ENCODE data around the gene TAOK1. TPM values are rescaled to one million over a fixed set of nuclear protein-coding genes. Genes with fewer than 3 reads are reported as not detected.
"Not testable (repeated sequence)": the region's sequence is repeated elsewhere in the genome, so short reads cannot be mapped to it uniquely, and the experiment has no call there.

Gene TAOK1
- polyA plus RNA-seq, 1 experiment = 34.2 TPM

DNA sequence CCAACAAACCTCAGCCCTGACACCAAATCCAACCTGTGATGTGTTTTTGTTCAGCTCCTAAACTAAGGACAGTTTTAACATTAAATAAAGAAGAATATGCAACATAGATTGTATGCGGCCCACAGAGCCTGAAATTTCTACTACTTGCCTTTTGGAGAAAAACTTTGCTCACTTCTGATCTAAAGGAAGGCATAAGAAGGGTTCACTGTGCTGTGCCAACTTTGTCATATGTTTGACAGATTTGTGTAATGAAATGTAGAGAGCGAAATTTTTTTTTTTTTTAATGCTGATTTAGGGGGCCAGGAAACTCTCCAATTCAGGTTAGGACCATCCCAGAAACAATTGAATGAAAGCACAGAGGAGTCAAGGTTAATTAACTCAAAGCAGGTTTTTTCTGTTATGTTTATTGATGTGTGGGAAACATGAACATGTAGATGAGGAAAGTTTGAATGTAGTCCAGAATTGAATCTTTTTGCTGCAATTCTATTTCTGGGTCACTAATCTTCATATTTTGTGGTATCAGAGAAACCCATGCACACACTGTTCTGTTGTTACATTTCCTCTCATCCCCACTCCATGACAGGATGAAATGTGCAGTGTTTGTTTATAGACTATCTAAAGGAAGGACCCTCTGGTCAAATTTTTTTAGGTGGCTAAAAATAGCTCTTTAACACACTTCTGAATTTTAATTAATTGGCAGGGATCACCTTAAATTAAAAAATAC is 71.5 kb downstream of the TAOK1 start:
- H3K27ac ChIP-seq (ENCODE audit: low read depth, low read length) = no peak overlapping the region
- H3K9me3 ChIP-seq (ENCODE audit: control insufficient read depth, insufficient read depth, low read length) = no peaks in the 10 kb centered on the region
- POLR2A ChIA-PET = no interaction called here
- CTCF ChIA-PET = interaction anchor here (1.1 kb wide), 1 partner anchor 91 kb away, joined by 4 read pairs; no protein-coding TSS in a partner anchor
- TF ChIP-seq CTCF (IDR thresholded peaks at IDR 0.05; ENCODE audit: low read depth, low read length) = no peak
- H3K4me3 ChIP-seq (ENCODE audit: low read depth, low read length) = no peak overlapping the region
- H3K27me3 ChIP-seq (ENCODE audit: control insufficient read depth, insufficient read depth, low read length) = no peaks in the 10 kb centered on the region
- no peak for DNase-seq (ENCODE audit: low read depth, low spot score)

DNA sequence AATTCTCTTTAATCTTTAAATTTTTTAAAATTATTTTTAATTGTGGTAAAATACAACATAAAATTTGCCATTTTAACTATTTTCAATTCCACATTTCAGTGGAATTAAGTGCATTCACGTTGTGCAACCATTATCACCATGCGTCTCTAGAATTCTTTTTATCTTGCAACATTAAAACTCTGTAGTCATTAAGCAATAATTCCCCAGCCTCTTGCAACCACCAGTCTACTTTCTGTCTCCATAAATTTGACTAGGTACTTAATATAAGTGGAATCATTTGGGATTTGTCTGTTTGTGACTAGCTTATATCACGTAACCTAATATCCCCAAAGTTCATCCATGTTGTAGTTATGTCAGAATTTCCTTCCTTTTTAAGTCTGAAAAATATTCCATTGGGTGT is 79.1 kb downstream of the TAOK1 start:
- no peak for TF ChIP-seq CTCF (IDR thresholded peaks at IDR 0.05; ENCODE audit: low read depth, low read length)
- Histone ChIP-seq H3K9me3 (ENCODE audit: control insufficient read depth, insufficient read depth, low read length) (no peaks in the 10 kb centered on the region), H3K27ac (ENCODE audit: low read depth, low read length) (no peak overlapping the region), H3K27me3 (ENCODE audit: control insufficient read depth, insufficient read depth, low read length) (no peaks in the 10 kb centered on the region), H3K4me3 (ENCODE audit: low read depth, low read length) (no peak overlapping the region)
- ChIA-PET POLR2A (no interaction called here), CTCF (no interaction called here)
- DNase-seq (ENCODE audit: low read depth, low spot score) = no peak

DNA sequence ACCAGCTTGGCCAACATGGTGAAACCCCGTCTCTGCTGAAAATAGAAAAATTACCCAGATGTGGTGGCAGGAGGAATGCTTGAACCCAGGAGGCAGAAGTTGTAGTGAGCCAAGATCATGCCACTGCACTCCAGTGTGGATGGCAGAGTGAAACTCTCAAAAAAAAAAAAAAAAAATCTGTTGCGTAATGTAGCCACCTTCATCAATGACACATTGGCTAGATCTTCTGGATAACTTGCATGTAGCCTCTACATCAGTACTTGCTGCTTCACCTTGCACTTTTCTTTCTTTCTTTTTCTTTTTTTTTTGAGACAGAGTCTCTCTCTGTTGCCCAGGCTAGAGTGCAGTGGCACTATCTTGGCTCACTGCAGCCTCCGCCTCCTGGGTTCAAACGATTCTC is 83.3 kb downstream of the TAOK1 start:
- POLR2A ChIA-PET; H3K27me3 ChIP-seq (ENCODE audit: control insufficient read depth, insufficient read depth, low read length); H3K9me3 ChIP-seq (ENCODE audit: control insufficient read depth, insufficient read depth, low read length); H3K4me3 ChIP-seq (ENCODE audit: low read depth, low read length); DNase-seq (ENCODE audit: low read depth, low spot score); H3K27ac ChIP-seq (ENCODE audit: low read depth, low read length): not testable (repeated sequence)
- CTCF ChIA-PET = interaction anchor here (0.6 kb wide), 1 partner anchor 46 kb away, joined by 3 read pairs; no protein-coding TSS in a partner anchor

DNA sequence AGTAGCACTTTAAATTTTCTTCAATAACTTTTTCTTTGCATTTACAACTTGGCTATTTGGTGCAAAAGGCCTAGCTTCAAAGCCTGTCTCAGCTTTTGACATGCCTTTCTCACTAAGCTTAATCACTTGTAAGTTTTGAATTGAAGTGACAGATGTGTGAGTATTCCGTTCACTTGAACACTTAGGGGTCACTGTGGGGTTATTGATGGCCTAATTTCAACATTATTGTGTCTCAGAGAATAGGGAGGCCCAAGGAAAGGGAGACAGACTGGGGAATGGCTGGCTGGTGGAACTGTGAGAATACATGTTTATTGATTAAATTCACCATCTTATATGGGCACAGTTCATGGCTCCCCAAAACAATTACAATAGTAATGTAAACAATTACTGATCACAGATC is 84.1 kb downstream of the TAOK1 start:
- DNase-seq (ENCODE audit: low read depth, low spot score) = no peak
- ChIA-PET POLR2A (no interaction called here), CTCF (interaction anchor here (0.7 kb wide), 1 partner anchor 491 kb away, joined by 3 read pairs; no protein-coding TSS in a partner anchor)
- H3K27ac ChIP-seq (ENCODE audit: low read depth, low read length) = no peak overlapping the region
- H3K9me3 ChIP-seq (ENCODE audit: control insufficient read depth, insufficient read depth, low read length) = no peaks in the 10 kb centered on the region
- H3K4me3 ChIP-seq (ENCODE audit: low read depth, low read length) = no peak overlapping the region
- no peaks in the 10 kb centered on the region for H3K27me3 ChIP-seq (ENCODE audit: control insufficient read depth, insufficient read depth, low read length)
- TF ChIP-seq CTCF (IDR thresholded peaks at IDR 0.05; ENCODE audit: low read depth, low read length) = no peak

GRCh38 chr17:29475891-29476290 is 85.7 kb downstream of the TAOK1 start:
- DNase-seq (ENCODE audit: low read depth, low spot score) = no peak
- no peaks in the 10 kb centered on the region for H3K9me3 ChIP-seq (ENCODE audit: control insufficient read depth, insufficient read depth, low read length)
- ChIA-PET POLR2A (interaction anchor here (0.6 kb wide), 2 partner anchors 54 to 56 kb away, joined by 3 to 4 read pairs; no protein-coding TSS in a partner anchor), CTCF (interaction anchor here (4.1 kb wide), 1 partner anchor 106 kb away, joined by 23 read pairs; no protein-coding TSS in a partner anchor)
- H3K27ac ChIP-seq (ENCODE audit: low read depth, low read length) = no peak overlapping the region
- TF ChIP-seq CTCF (IDR thresholded peaks at IDR 0.05; ENCODE audit: low read depth, low read length) = no peak
- no peaks in the 10 kb centered on the region for H3K27me3 ChIP-seq (ENCODE audit: control insufficient read depth, insufficient read depth, low read length)
- H3K4me3 ChIP-seq (ENCODE audit: low read depth, low read length) = no peak overlapping the region

- H3K9me3 ChIP-seq (ENCODE audit: control insufficient read depth, insufficient read depth, low read length); H3K27me3 ChIP-seq (ENCODE audit: control insufficient read depth, insufficient read depth, low read length); H3K4me3 ChIP-seq (ENCODE audit: low read depth, low read length); H3K27ac ChIP-seq (ENCODE audit: low read depth, low read length); POLR2A ChIA-PET; DNase-seq (ENCODE audit: low read depth, low spot score): not testable (repeated sequence)
- CTCF ChIA-PET = interaction anchor here (0.9 kb wide), 1 partner anchor 110 kb away, joined by 4 read pairs; no protein-coding TSS in a partner anchor
Measured at GRCh38 chr17:29480249-29480928, 90.2 kb downstream of the TAOK1 start.

Measured in AG04450 (cell line).